BLaER1 treated with 17β-estradiol and CSF1 and Interleukin-3, amounts not matched to agents 10 nM and 100 nM (cell line): ENCODE measurements around the gene UBIAD1.
"Not testable (repeated sequence)": the region's sequence is repeated elsewhere in the genome, so short reads cannot be mapped to it uniquely, and the experiment has no call there.

Source experiments
- H3K27ac ChIP-seq, 11 experiments: shearing (Covaris generic); formaldehyde crosslinking; 2 replicates each; pipeline ENCODE4 v1.8.1; 2022
- H3K27me3 ChIP-seq, 11 experiments: shearing (Covaris generic); formaldehyde crosslinking; 2 replicates each; pipeline ENCODE4 v1.8.1; 2022
- H3K36me3 ChIP-seq, 11 experiments: shearing (Covaris generic); formaldehyde crosslinking; 2 replicates each; pipeline ENCODE4 v1.8.1; 2022
- H3K4me1 ChIP-seq, 10 experiments: shearing (Covaris generic); formaldehyde crosslinking; 2 replicates each; pipeline ENCODE4 v1.8.1; 2022
- H3K4me2 ChIP-seq, 11 experiments: shearing (Covaris generic); formaldehyde crosslinking; 2 replicates each; pipeline ENCODE4 v1.8.1; 2022
- H3K4me3 ChIP-seq, 10 experiments: shearing (Covaris generic); formaldehyde crosslinking; 2 replicates each; pipeline ENCODE4 v1.8.1; 2022
- H3K9ac ChIP-seq, 11 experiments: shearing (Covaris generic); formaldehyde crosslinking; 2 replicates each; pipeline ENCODE4 v1.8.1; 2022
- H3K9me3 ChIP-seq, 11 experiments: shearing (Covaris generic); formaldehyde crosslinking; replicated peaks in 1 of 11; 2 replicates each; pipeline ENCODE4 v1.8.1; 2022
- H4K20me1 ChIP-seq, 11 experiments: shearing (Covaris generic); formaldehyde crosslinking; 2 replicates each; pipeline ENCODE4 v1.8.1; 2022
- Cebpa-rat ChIP-seq, 11 experiments: shearing (Covaris generic); IDR thresholded peaks; 2 replicates each; pipeline ENCODE4 v1.8.1; 2022

Gene UBIAD1

GRCh38 chr1:11285883-11286734, 13.1 kb downstream of the UBIAD1 start:
- H3K9ac ChIP-seq: peak overlapping the region in 4 of 11 experiments; percentile 9 to 56 (median 45); a peak in 5 of 22 replicates
- H3K4me1 ChIP-seq: peaks cover 22 to 69% (median 52%) of the 10 kb centered on the region in 10 experiments
- peaks cover 0 to 84% (median 53%) of the 10 kb centered on the region in 11 experiments; a peak in 14 of 22 replicates for H4K20me1 ChIP-seq
- peaks cover 44 to 90% (median 68%) of the 10 kb centered on the region in 11 experiments for H3K36me3 ChIP-seq
- no peak for TF ChIP-seq Cebpa-rat (IDR thresholded peaks at IDR 0.05)
- peak overlapping the region in 4 of 11 experiments; percentile 41 to 62 (median 48); a peak in 7 of 22 replicates for H3K27ac ChIP-seq
- no peaks in the 10 kb centered on the region for H3K9me3 ChIP-seq
- no peak overlapping the region for H3K4me3 ChIP-seq
- H3K27me3 ChIP-seq: no peaks in the 10 kb centered on the region
- peak overlapping the region in 8 of 11 experiments; percentile 33 to 61 (median 49); a peak in 15 of 22 replicates for H3K4me2 ChIP-seq

- peaks cover 15 to 62% (median 45%) of the 10 kb centered on the region in 10 experiments; a peak in 19 of 20 replicates for H3K4me1 ChIP-seq
- H3K9me3 ChIP-seq: no peaks in the 10 kb centered on the region
- H3K27me3 ChIP-seq: no peaks in the 10 kb centered on the region
- H3K9ac ChIP-seq: peak overlapping the region in 6 of 11 experiments; percentile 9 to 56 (median 40); a peak in 8 of 22 replicates
- H3K27ac ChIP-seq: peak overlapping the region in 4 of 11 experiments; percentile 41 to 62 (median 48); a peak in 8 of 22 replicates
- peak overlapping the region in 8 of 11 experiments; percentile 33 to 61 (median 49); a peak in 16 of 22 replicates for H3K4me2 ChIP-seq
- peaks cover 0 to 86% (median 55%) of the 10 kb centered on the region in 11 experiments; a peak in 14 of 22 replicates for H4K20me1 ChIP-seq
- H3K36me3 ChIP-seq: peaks cover 47 to 93% (median 74%) of the 10 kb centered on the region in 11 experiments
- H3K4me3 ChIP-seq: no peak overlapping the region
- no peak for TF ChIP-seq Cebpa-rat (IDR thresholded peaks at IDR 0.05)
Observed at GRCh38 chr1:11286735-11287410, 13.9 kb downstream of the UBIAD1 start.

- peak overlapping the region in 1 of 11 experiments; percentile 24; a peak in 2 of 22 replicates for H3K9ac ChIP-seq
- H3K36me3 ChIP-seq: peaks cover 48 to 92% (median 69%) of the 10 kb centered on the region in 11 experiments
- no peak overlapping the region for H3K27ac ChIP-seq
- no peak for TF ChIP-seq Cebpa-rat (IDR thresholded peaks at IDR 0.05)
- peaks cover 0 to 98% (median 47%) of the 10 kb centered on the region in 11 experiments; a peak in 14 of 22 replicates for H4K20me1 ChIP-seq
- no peaks in the 10 kb centered on the region for H3K27me3 ChIP-seq
- peak overlapping the region in 6 of 11 experiments; percentile 26 to 49 (median 41); a peak in 9 of 22 replicates for H3K4me2 ChIP-seq
- H3K4me3 ChIP-seq: no peak overlapping the region
- no peaks in the 10 kb centered on the region for H3K9me3 ChIP-seq
- H3K4me1 ChIP-seq: peaks cover 5 to 50% (median 37%) of the 10 kb centered on the region in 10 experiments; a peak in 16 of 20 replicates
Observed at GRCh38 chr1:11289064-11289463, 16.1 kb downstream of the UBIAD1 start.

DNA sequence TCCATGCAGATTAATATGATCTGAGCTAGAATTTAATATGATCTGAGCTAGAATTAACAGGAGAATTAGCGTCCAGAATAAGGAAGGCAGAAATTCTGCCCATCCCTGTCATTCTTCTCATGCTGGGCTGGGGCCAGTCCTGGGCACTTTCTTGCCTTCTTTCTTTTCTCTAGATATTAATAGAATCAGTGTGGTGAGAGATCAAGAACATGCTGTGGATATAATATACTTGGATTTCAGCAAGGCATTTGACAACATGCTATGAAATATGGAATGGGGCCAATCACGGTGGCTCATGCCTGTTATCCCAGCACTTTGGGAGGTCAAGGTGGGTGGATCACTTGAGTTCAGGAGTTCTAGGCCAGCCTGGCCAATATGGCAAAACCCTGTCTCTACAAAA, 18.1 kb downstream of the UBIAD1 start:
- Histone ChIP-seq H3K27me3 (no peaks in the 10 kb centered on the region), H3K4me1 (peaks cover 4 to 31% (median 28%) of the 10 kb centered on the region in 10 experiments; a peak in 14 of 20 replicates), H3K4me2 (no peak overlapping the region), H3K27ac (no peak overlapping the region), H3K36me3 (peaks cover 56 to 99% (median 78%) of the 10 kb centered on the region in 11 experiments), H3K4me3 (no peak overlapping the region), H3K9ac (no peak overlapping the region), H4K20me1 (peaks cover 0 to 84% (median 27%) of the 10 kb centered on the region in 11 experiments; a peak in 13 of 22 replicates), H3K9me3 (no peaks in the 10 kb centered on the region)
- TF ChIP-seq Cebpa-rat (IDR thresholded peaks at IDR 0.05): no peak

- no peak overlapping the region for H3K27ac ChIP-seq
- H3K9me3 ChIP-seq: no peaks in the 10 kb centered on the region
- TF ChIP-seq Cebpa-rat (IDR thresholded peaks at IDR 0.05): no peak
- H3K4me2 ChIP-seq: no peak overlapping the region
- H3K36me3 ChIP-seq: peaks cover 39 to 84% (median 54%) of the 10 kb centered on the region in 11 experiments
- peaks cover 0 to 58% (median 13%) of the 10 kb centered on the region in 11 experiments; a peak in 10 of 22 replicates for H4K20me1 ChIP-seq
- H3K4me3 ChIP-seq: no peak overlapping the region
- H3K9ac ChIP-seq: no peak overlapping the region
- H3K4me1 ChIP-seq: peaks cover 0 to 4% (median 2%) of the 10 kb centered on the region in 10 experiments; a peak in 11 of 20 replicates
- no peaks in the 10 kb centered on the region for H3K27me3 ChIP-seq
Observed at GRCh38 chr1:11293856-11294255, 20.9 kb downstream of the UBIAD1 start.

DNA sequence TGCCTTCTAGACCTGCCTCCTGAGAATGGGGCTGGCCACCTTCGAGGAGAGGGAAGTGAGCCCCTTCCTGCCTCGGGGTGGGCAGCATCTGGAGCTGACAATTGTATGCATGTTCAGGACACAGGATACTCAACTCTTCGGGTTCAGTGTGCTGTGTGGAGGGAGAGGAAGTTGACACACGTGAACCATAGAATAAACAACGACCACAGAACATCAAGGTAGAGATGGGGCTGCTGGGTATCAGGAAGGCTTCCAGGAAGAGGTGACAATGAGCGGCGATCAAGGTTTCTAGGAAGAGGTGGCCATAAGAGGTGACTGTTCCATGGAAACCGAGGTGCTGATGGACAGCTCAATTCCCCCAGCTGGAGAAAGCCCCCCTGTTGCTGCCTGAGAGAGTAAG, 22.0 kb downstream of the UBIAD1 start:
- TF ChIP-seq Cebpa-rat (IDR thresholded peaks at IDR 0.05): no peak
- H3K36me3 ChIP-seq: peaks cover 30 to 73% (median 44%) of the 10 kb centered on the region in 11 experiments

DNA sequence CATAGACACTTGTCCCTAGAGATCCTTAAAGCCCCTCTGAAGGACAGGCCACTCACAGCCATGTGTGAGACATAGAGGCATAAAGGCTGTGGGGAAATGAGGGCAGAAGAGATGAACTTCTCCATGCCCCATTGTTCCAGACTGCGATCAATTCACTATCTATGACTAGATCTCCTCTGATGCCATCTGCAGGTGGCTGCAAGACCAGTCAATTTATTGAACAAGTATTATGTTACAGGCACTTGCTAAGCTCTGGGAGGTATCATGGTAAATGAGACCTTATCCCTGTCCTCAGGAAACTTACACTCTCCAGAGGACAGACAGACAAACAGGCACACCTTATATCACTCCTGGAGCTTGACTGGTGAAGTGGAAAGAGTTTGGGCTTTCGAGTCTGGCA, 22.9 kb downstream of the UBIAD1 start:
- Histone ChIP-seq H3K27me3 (no peaks in the 10 kb centered on the region), H4K20me1 (peaks cover 0 to 42% (median 13%) of the 10 kb centered on the region in 11 experiments; a peak in 8 of 22 replicates), H3K9ac (no peak overlapping the region), H3K9me3 (no peaks in the 10 kb centered on the region), H3K36me3 (peaks cover 23 to 64% (median 36%) of the 10 kb centered on the region in 11 experiments), H3K4me1 (no peaks in the 10 kb centered on the region), H3K27ac (no peak overlapping the region), H3K4me2 (no peak overlapping the region), H3K4me3 (no peak overlapping the region)
- TF ChIP-seq Cebpa-rat (IDR thresholded peaks at IDR 0.05): no peak

More for the DNA sequence above, 22.0 kb downstream of the UBIAD1 start:
- Histone ChIP-seq H3K9me3 (no peaks in the 10 kb centered on the region), H3K4me3 (no peak overlapping the region), H3K27ac (no peak overlapping the region), H3K9ac (no peak overlapping the region), H4K20me1 (peaks cover 0 to 47% (median 13%) of the 10 kb centered on the region in 11 experiments; a peak in 9 of 22 replicates), H3K27me3 (no peaks in the 10 kb centered on the region), H3K4me2 (no peak overlapping the region), H3K4me1 (no peaks in the 10 kb centered on the region)

- H4K20me1 ChIP-seq: peaks cover 0 to 32% (median 5%) of the 10 kb centered on the region in 11 experiments; a peak in 6 of 22 replicates
- H3K27me3 ChIP-seq, H3K9me3 ChIP-seq, H3K9ac ChIP-seq, H3K4me1 ChIP-seq, H3K4me2 ChIP-seq, H3K27ac ChIP-seq, H3K4me3 ChIP-seq: not testable (repeated sequence)
- peaks cover 18 to 46% (median 31%) of the 10 kb centered on the region in 11 experiments; a peak in 21 of 22 replicates for H3K36me3 ChIP-seq
Observed at GRCh38 chr1:11297774-11298173, 24.8 kb downstream of the UBIAD1 start.
